Measurements from ENCODE around the gene FOXC2.

Gene FOXC2

DNA sequence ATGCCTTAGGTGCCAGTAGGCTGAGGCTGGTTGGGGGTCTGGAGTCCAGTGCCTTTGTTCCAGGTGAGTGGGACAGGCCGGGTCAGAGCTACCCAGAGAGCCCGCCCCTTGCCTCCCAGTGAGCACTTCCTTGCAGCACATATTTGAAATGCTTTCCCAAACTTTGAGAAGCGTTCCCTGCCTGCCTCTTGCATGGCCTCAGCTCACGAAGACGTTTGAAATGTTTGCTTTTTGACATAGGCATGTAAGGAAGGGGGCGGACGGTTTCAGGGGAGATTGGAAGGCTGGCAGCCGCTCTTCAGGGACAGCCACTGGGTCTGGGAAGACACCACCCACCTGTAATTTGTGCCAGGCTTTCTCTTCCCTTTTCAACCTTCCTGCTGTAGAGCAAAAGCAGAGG, 6.6 kb downstream of the FOXC2 start:
- DNase-seq (ENCODE audit: low read depth in 1 of 2, low spot score in 1 of 2): no peak

DNA sequence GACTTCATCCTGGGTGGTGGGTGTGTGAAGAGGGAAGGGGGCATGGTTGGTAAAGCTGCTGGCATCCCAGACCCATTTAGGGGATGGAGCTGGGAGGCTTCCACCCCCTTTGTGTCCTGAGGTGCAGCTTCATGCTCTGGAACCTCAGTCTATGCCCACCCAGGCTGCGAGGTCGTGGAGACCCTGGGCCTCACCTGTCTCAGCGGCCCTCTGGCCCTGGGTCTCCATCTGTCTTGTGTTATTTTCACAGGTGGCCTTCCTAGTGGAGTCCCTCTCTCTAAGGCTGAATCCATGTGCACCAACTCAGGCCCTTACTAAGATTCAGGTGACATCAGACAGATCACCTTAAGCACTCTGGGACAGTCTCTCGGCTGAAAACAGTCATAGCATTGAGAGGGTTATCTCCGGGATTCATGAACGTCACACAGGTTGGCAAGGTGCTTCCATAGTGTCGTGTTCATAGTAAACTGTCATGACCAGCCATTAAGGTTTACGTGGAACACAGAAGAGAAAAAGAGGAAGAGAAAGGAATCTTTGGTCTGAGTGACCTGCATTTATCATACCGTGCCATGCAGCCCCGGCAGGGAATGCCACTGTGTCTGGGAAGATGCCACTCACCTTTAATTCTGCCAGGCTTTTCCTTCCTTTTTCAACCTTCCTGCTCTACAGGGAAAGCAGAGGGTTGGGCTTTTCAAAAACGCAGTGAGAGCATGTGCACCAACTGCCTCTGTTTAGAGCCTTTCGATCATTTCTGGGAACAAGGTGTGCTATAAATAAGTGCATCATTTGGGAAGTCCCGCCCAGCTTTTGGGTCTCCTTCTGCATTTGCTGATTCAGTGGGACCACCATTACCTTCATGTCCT, 7.2 kb downstream of the FOXC2 start:
- no peak for DNase-seq (ENCODE audit: low read depth in 1 of 2, low spot score in 1 of 2)

DNA sequence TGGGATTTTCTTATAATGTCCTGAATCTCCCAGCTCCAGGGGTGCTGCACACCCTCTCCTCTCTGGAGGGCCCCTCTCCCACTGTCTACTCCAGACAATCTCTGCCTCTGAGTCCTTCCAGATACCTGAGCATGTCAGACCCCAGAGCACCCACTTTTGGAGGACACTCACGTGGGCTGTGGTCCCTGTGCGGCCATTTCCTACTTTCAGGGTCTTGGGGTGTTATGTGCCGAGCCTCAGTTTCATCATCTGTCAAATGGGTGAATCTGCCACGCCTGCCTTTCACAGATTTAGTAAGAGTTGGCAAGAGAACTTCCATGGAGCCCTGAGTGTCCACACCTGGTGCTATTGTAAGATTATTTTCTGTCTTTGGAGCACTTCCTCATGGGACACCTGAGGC, 8.0 kb downstream of the FOXC2 start:
- DNase-seq (ENCODE audit: low read depth in 1 of 2, low spot score in 1 of 2): no peak

DNA sequence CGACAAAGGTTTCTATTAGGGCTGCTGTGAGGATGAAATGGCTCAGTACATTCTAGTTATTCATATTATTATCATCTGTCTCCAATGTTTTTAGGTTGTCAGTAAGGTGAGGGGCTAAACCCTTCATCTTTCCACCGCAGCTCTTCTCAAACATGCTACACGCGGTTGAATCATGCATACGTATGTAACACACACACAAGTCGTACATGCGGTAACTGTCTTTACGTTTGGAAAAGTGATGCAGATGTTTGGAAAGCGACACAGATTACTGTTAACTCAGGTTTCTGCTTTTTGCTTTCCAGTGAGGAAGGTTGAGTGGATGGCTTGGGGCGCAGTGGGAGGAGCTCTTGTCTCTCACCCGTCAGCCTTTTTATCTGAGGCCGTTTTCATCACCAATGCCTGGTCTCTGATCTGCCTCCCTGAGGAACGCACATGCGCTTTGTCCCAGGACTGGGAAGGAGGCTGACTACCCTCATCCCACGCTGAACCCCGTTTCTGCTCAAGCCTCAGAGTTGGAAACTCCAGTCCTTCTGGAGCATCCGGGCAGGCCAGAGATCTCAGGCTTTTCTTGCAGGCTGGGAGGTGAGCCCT, 8.6 kb downstream of the FOXC2 start:
- no peak for DNase-seq (ENCODE audit: low read depth in 1 of 2, low spot score in 1 of 2)

DNA sequence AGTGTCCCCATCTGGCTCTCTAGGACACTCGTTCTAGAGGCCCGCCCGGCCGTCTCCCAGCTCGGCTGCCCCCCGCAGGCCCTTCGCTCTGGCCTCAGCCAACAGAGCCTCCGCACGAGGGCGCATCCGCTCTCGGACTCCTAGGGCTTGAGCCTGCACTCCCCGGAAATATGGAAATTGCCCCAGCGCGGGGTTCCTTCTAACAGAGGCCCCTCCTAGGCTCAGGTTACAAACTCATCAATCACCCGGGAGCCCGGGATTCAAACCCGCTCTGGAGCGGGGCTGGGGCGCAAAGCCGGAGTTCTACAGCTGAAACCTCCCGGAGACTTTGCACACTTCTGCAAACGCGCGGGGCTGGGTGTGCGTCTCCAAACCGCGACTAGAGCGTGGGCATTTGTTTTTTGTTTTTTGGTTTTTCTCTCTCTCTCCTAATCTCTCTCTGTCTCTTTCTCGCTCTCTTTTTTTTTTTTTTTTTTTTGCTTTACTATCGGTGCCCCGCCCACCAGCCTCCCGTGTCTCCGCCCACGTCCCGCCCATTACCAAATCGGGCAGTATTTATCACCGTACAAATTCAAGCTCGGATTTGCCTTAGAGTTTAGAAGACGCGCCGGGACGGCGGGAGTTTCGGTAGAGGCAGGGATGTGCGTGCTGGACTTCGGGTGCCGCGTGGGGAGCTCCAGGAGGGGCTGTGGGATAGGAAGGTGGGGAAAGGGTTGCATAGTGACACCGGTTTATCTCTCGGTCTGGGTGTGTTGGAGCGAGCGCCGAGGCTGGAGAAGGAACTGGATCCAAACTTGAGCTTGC, 9.3 kb downstream of the FOXC2 start:
- DNase-seq (ENCODE audit: low read depth in 1 of 2, low spot score in 1 of 2): peak in 1 of 2 donors; percentile 17

DNA sequence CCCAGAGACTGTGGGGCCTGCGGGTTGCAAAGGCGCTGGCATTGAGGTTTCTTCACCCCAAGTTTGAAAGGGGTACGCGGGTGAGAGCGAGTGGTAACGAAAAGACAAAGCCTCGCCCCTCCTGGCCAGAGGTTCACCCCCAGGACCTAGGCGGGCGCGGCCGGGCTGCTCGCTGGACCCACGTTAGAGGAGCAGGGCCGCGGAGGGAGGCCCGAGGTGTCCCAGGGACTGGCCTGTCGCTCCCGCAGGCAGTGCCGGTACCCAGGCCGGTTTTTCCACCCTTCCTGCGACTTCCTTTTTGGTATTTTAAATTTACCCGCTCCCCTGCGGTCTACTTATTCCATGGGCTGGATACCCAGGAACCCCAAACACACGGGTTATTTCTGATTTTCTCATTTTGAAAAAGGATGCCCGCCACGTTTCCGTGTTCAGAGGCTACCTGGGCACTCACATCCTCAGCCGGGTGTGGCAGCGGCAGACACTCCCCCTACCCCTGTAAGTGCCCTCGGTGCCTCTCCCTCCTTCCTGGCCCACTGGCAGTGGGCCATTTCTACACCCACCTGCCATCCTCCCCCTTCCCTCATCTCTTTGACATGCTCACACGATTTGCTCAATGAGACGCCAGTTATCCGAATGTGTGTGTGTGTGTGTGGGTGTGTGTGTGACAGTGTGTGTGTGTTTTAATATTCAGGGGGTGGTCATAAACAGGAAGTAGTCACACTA, 10.1 kb downstream of the FOXC2 start:
- DNase-seq (ENCODE audit: low read depth in 1 of 2, low spot score in 1 of 2): no peak

DNA sequence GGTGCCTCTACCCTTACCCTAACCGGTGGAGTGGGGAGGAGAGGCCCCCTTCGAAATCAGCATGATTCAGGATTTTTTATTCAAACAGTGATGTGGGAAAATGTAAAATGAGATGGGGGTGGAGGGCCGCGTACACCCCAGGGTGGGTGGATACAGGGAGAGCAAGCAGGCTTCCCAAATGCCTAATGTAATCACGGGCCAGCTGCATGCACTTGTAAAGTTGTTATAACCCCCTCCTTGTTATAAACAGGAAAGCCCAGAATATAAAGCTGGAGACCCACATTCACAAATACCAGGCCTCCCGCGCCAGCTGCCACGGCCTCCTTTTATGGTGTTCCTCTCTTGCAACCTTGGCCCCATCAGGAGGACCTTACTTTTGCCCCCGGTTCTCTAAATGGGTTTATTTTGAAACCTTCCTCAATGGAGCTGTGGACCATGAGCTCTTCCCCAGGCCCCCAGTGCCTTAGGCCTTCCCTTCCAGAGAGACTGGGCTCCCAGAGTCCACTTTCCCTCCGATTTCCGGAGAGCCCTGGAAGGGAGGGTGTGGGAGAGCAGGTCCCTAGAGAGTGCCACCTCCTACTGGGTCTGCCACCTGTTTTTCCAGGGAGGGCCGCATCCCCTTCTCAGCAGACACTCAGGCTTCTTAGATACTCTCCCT, 10.8 kb downstream of the FOXC2 start:
- DNase-seq (ENCODE audit: low read depth in 1 of 2, low spot score in 1 of 2): no peak

DNA sequence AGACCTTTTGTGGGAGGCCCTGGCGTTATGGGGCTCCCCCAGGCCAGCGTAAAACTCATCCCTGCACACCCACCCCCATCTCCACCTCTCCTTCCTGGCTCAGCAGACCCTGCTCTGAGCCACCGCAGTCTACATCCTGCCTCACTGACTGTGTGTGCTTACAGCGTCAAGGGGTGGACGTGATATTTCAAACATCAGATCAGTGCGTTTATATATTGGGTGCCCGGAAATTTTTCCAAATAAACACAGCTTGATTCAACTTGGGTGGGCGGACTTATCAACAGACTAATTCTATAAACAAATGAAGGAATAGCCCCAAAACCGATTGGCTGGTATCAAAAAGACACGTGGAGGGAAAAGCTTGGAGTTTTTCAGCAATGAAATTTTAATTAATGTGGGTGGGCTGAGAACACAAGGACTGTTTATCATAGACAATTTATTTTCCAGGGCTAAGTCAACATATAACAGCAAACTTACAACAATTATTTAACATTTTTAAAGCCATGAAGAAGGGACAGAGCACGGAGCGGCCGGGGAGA, 11.5 kb downstream of the FOXC2 start, which contains the start of gene FOXL1:
Gene FOXL1 (plus strand): TSS at position 489 of the 539 bp plus-strand sequence. CDS start 175 bp downstream, outside the sequence.
- no peak for DNase-seq (ENCODE audit: low read depth in 1 of 2, low spot score in 1 of 2)

DNA sequence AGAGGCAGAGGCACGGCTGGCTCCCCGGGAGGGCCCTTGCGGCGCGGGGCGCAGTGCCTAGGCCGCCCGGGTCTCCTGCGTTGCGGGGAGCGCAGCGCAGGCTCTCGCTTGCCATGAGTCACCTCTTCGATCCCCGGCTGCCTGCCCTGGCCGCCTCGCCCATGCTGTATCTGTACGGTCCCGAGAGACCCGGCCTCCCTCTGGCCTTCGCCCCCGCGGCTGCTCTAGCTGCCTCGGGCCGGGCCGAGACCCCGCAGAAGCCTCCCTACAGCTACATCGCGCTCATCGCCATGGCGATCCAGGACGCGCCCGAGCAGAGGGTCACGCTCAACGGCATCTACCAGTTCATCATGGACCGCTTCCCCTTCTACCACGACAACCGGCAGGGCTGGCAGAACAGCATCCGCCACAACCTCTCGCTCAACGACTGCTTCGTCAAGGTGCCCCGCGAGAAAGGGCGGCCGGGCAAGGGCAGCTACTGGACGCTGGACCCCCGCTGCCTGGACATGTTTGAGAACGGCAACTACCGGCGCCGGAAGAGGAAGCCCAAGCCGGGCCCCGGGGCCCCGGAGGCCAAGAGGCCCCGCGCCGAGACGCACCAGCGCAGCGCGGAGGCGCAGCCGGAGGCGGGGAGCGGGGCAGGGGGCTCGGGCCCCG, 12.1 kb downstream of the FOXC2 start:
- no peak for DNase-seq (ENCODE audit: low read depth in 1 of 2, low spot score in 1 of 2)

DNA sequence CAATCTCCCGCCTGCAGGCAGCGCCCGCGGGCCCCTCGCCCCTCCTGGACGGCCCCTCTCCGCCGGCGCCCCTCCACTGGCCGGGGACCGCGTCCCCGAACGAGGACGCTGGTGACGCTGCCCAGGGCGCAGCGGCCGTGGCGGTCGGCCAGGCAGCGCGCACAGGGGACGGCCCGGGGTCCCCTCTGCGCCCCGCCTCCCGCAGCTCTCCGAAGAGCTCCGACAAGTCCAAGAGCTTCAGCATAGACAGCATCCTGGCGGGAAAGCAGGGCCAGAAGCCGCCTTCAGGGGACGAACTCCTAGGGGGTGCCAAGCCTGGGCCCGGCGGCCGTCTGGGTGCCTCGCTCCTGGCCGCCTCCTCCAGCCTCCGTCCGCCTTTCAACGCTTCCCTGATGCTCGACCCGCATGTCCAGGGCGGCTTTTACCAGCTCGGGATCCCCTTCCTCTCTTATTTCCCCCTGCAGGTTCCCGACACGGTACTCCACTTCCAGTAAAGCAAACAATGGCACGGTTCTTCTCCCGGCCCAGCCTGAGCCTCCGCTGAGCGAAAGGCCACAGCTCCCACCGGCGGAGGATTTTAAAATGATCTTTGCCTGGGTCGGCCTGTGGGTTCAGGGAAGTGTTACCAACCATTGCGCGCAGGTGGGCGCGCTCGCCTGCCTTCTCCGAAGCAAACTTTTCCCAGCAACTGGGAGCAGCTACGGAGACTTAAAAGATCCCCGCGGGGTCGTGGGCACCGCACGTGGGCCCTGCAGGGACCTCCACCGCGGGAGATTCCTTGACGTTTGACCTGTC, 12.8 kb downstream of the FOXC2 start:
- no peak for DNase-seq (ENCODE audit: low read depth in 1 of 2, low spot score in 1 of 2)

DNA sequence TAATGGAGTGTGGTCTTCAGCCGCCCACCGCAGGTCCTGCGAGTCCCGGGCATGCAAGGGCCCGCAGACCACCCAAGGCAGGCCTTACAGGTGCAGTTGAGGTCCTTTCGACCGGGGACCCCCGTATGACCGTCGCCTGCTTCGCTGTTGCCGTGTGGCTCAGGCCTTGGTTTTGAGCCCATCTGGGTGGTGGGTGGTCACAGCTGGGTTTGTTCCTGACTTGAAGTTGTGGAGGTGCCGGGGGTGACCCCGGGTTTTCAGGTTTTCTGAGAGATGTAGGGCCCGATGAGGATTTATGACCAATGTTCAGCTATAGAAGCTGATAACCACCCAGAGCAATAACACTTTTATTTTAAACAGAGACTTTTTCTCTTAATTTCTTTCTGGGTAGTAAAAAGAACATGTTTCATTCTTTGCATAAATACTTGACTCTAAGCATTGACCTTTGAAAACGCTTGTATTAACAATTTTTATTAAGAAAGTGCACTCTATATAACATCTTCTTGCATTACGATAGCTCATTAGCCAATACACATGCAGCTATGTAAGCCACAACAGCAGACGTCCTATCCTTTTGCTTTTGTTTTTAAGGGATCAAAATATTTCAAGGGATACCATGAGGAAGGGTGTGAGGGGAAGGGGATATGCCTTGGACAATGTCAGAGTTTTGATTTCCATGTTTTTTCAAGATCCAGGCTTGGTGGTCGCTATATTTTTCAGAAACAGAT, 13.6 kb downstream of the FOXC2 start:
- DNase-seq (ENCODE audit: low read depth in 1 of 2, low spot score in 1 of 2): no peak

DNA sequence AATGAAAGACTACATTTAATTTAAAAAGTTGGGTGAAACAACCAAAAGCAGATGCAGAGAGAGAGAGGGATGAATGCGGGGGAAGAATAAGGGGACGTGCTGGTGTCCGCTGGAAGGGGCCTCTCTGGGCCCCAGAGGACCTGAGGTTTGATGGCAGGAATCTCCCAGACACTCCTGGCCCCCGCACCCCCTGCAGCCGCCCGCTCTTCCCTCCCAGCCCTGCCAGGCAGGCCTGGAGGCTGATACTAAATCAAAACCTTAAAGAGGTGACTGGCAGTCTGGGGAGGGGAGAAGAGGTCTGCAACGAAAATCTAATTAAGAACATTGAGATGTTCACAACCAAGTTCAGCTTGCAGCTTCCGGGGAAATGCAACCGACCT, 14.2 kb downstream of the FOXC2 start:
- no peak for DNase-seq (ENCODE audit: low read depth in 1 of 2, low spot score in 1 of 2)

DNA sequence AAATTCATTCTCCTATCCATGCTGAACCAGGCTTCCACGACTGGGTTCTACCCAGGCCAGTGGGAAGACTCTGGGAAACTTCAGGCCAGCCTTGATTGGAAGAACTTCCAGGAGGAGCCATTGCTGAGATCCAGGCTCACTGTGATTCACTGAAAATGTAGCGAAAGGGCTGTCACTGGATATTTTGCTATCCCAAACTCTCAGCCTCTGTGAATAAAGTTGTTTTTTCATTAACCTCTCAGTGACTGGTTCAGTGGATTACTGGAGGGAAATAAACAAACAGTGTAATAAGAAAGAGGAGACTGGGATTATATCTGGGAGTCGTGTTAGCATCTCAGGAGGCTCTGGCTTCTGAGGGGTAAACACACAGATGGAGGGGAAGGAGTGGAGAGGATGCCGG, 14.8 kb downstream of the FOXC2 start:
- no peak for DNase-seq (ENCODE audit: low read depth in 1 of 2, low spot score in 1 of 2)

DNA sequence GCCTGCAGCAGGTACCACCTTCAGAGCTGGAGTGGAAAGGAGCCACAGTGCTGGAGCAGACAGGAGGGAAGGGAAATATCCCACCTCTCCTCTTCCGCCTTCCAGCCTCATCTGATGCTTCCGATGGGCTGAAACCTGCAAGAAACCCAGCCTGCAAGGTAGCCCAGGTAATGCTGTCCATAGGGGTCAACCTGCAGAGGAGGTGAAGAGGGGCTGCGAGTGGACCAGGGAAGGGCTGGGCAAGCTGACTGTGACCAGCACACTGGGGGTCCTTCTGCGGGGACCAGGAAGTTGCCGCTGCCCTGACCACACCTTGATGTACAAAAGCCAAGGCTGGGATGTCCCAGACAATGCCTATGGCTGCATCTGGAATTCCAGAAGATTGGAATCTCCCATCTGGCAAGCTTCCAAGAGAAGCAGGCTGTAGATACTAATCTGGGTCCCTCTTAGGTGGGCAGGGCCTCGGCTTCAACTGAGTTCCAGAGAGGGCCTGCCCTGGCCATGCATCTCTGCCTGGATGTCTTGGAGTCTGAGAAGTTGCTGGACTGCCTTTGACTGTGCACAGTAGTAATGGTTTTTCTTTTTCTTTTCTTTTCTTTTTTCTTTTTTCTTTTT, 17.5 kb downstream of the FOXC2 start:
- no peak for DNase-seq (ENCODE audit: low read depth in 1 of 2, low spot score in 1 of 2)

DNA sequence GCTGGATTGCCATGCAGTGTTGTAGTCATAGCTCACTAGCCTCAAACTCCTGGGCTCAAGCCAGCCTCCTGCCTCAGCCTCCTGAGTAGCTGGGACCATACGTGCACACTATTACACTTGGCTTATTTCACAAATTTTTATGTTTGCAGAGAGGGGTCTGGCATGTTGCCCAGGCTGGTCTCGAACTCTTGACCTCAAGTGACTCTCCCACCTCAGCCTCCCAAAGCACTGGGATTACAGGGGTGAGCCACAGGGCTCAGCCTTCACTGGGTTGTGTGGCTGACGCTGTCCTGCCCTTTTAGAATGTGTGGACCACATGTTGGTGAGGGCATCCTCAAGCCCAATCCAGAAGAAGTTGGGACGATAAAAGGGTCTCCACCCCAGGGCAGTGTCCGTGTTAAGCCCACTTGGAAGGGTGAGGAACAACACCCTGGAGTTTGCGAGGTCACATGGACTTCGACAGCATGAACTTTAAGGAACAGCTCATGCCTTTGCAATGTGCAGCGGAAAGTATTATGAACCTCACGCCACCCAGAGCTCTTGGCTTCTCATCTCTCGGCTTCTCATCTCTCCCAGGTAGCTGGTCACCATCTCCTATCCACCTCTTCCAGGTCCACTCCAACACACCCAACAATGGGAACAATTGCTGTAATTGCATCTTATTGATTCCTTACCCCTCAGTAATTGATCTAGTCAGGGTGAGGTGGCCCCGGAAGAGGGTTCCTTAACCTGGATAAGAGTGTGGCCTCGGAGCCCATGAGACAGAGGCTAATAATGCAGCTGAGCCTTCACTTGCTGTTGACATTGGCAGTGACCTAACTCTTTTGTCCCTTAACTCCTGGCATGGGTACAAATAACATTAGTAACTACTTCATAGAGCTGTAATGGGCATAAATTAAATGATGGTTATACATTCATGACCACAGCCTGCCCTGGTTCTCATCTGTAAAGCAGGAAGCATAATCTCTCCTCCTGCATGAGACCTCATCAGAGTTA, 18.4 kb downstream of the FOXC2 start:
- no peak for DNase-seq (ENCODE audit: low read depth in 1 of 2, low spot score in 1 of 2)

DNA sequence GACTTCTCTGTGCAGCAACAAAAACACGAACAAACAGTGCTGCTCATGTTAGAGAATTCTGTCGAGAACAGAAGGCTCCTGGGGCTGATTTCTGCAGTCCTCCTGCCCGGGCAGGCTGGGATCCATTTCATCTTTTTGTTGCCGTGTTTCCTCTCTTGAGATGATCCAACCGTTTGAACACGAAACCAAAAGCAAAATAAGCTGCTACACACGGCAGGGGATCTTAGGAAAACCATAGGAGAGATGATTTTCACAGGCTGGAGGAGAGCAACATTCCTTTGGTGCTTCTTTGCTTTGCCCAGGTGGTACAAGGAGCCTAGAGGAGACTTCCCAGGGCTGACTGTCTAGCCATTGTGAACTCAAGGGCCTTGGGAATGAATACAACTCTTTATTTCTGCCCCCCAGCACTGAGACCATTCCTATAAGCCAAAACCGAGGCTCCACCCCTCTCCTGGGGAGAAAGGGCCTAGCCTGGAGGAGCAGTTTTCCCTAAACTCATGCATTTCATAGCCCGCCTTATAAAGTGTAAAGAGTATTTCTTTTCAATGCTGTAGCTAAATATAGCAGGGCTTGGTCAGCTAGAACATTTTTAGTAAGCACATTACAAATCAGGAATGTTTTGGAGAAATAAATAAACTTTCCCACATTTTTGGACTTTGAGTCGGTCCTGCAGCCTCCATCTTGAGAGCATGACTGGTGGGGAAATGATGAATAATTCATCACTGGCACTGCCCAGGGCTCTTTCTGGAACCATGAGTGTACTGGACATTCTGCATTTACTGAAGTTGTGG, 19.4 kb downstream of the FOXC2 start:
- DNase-seq (ENCODE audit: low read depth in 1 of 2, low spot score in 1 of 2): no peak
